Neuronal stem cell (in vitro differentiated cells): ENCODE measurements around the gene CNTN2.

Source experiments
- DNase-seq: peaks from one replicate; pipeline ENCODE4 v3.0.0-alpha.2; 2013; ENCODE audit warnings: low spot score
- H2AFZ ChIP-seq: one replicate; pipeline ENCODE4 v1.6.1; 2013; ENCODE audit warnings: mild to moderate bottlenecking, low read length, inconsistent platforms
- H2AK5ac ChIP-seq: 2 replicates; pipeline ENCODE4 v1.6.1; 2013; ENCODE audit warnings: low read depth, mild to moderate bottlenecking, inconsistent platforms, low read length, moderate library complexity, mixed read lengths
- H2BK120ac ChIP-seq: 2 replicates; pipeline ENCODE4 v1.6.1; 2013; ENCODE audit warnings: low read depth, mild to moderate bottlenecking, inconsistent platforms, low read length, moderate library complexity, mixed read lengths
- H2BK12ac ChIP-seq: one replicate; pipeline ENCODE4 v1.6.1; 2013; ENCODE audit warnings: low read length, inconsistent platforms
- H2BK15ac ChIP-seq: 2 replicates; pipeline ENCODE4 v1.6.1; 2013; ENCODE audit warnings: mild to moderate bottlenecking, low read length, inconsistent platforms, mixed read lengths
- H2BK5ac ChIP-seq: one replicate; pipeline ENCODE4 v1.6.1; 2013; ENCODE audit warnings: inconsistent platforms, mild to moderate bottlenecking, low read length, moderate library complexity
- H3K14ac ChIP-seq: one replicate; pipeline ENCODE4 v1.6.1; 2013; ENCODE audit warnings: low read length, inconsistent platforms
- H3K18ac ChIP-seq: 2 replicates; pipeline ENCODE4 v1.6.1; 2013; ENCODE audit warnings: low read length, inconsistent platforms
- H3K23ac ChIP-seq: 2 replicates; pipeline ENCODE4 v1.6.1; 2013; ENCODE audit warnings: low read depth, mild to moderate bottlenecking, mixed read lengths, low read length, inconsistent platforms; ENCODE audit not compliant: poor library complexity
- H3K27ac ChIP-seq: replicated peaks from 3 replicates; pipeline ENCODE4 v1.5.1; 2013; ENCODE audit warnings: low read length, inconsistent platforms
- H3K27me3 ChIP-seq, 3 experiments: 2 replicates each; pipeline ENCODE4 v1.6.1; 2013; ENCODE audit warnings: low read length in 3 of 3, mild to moderate bottlenecking in 2 of 3, inconsistent platforms in 1 of 3, low read depth in 1 of 3, mixed read lengths in 1 of 3, moderate library complexity in 1 of 3; ENCODE audit not compliant: control insufficient read depth in 3 of 3, insufficient read depth in 3 of 3
- H3K36me3 ChIP-seq, 2 donors: replicated peaks in 1 of 2; 2 replicates each; pipeline ENCODE4 v1.6.1; 2013; ENCODE audit warnings: low read length in 2 of 2; ENCODE audit not compliant: control insufficient read depth in 2 of 2, insufficient read depth in 2 of 2
- H3K4ac ChIP-seq: 2 replicates; pipeline ENCODE4 v1.6.1; 2013; ENCODE audit warnings: inconsistent platforms, mild to moderate bottlenecking, low read length, moderate library complexity
- H3K4me1 ChIP-seq, 2 donors: 1 replicate in 1 of 2; 2 replicates in 1 of 2; pipeline ENCODE4 v1.6.1; 2013; ENCODE audit warnings: low read length in 2 of 2, low read depth in 1 of 2; ENCODE audit not compliant: control insufficient read depth in 2 of 2, insufficient read depth in 1 of 2
- H3K4me2 ChIP-seq: one replicate; pipeline ENCODE4 v1.6.1; 2013; ENCODE audit warnings: mild to moderate bottlenecking, low read length, inconsistent platforms; ENCODE audit not compliant: insufficient read depth, poor library complexity, severe bottlenecking
- H3K4me3 ChIP-seq, 2 donors: 2 replicates each; pipeline ENCODE4 v1.5.1; 2013; ENCODE audit warnings: low read length in 2 of 2, mild to moderate bottlenecking in 2 of 2, inconsistent platforms in 1 of 2, moderate library complexity in 1 of 2
- H3K79me1 ChIP-seq: one replicate; pipeline ENCODE4 v1.6.1; 2013; ENCODE audit warnings: low read depth, mild to moderate bottlenecking, inconsistent platforms, low read length, moderate library complexity
- H3K9ac ChIP-seq: one replicate; pipeline ENCODE4 v1.6.1; 2013; ENCODE audit warnings: mild to moderate bottlenecking, low read depth, low read length, inconsistent platforms; ENCODE audit not compliant: poor library complexity
- H3K9me3 ChIP-seq, 2 donors: replicated peaks in 1 of 2; 2 replicates each; pipeline versions ENCODE3 to v1.6.1; 2013; ENCODE audit warnings: low read length in 2 of 2, mild to moderate bottlenecking in 2 of 2, inconsistent platforms in 1 of 2, low read depth in 1 of 2, mixed read lengths in 1 of 2, moderate library complexity in 1 of 2; ENCODE audit not compliant: control insufficient read depth in 2 of 2, insufficient read depth in 1 of 2
- H4K8ac ChIP-seq: one replicate; pipeline ENCODE4 v1.6.1; 2013; ENCODE audit warnings: low read depth, mild to moderate bottlenecking, inconsistent platforms, low read length, moderate library complexity
- H4K91ac ChIP-seq: one replicate; pipeline ENCODE4 v1.6.1; 2013; ENCODE audit warnings: low read length, low read depth, mild to moderate bottlenecking, inconsistent platforms; ENCODE audit not compliant: poor library complexity
- WGBS, 2 donors: extraction: QIAGEN DNeasy Blood & Tissue Kit; methylation state at CpG; one replicate each; pipeline ENCODE4 v1.1.7; 2013; ENCODE audit warnings: missing lambda C conversion rate in 2 of 2, mixed read lengths in 1 of 2; ENCODE audit not compliant: insufficient read length in 2 of 2, insufficient replicate concordance in 1 of 2; ENCODE audit errors: extremely low coverage in 2 of 2; 5-methylcytosine and 5-hydroxymethylcytosine counted together

The CNTN2 gene

DNA sequence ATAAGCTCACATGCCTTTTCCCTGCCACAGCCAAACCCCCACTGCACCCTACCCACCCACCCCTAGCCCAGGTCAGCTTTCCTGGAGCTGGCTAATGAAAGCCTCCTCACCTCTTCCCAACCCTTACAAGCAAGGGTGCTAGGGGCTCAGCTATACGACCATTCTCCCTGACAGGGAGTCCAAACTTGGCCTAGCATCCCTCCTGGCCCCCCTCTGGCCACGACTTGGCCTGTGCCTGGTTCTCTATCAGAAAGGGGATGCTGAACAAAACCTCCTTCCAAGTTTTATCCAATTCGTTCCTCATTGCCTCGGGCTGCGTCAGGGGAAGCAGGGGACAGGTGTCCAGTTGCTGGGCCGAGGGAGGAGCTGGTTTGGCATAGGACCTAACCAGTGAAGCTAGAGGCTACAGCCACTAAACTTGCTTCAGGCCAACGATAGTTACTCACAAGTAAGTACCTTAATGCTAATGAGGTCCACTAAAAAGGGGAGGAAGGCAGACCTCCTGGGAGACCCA, 32.7 kb downstream of the CNTN2 start:
- H4K8ac ChIP-seq, result no peak overlapping the region
- H3K14ac ChIP-seq, result no peak overlapping the region
- no peak overlapping the region for H4K91ac ChIP-seq
- no peak overlapping the region for H2AK5ac ChIP-seq
- H3K18ac ChIP-seq, result no peak overlapping the region
- peaks cover 0 to 8% (median 0%) of the 10 kb centered on the region in 3 experiments for H3K27me3 ChIP-seq
- H2BK120ac ChIP-seq, result no peak overlapping the region
- WGBS, 2 donors, result no CpG with 5 or more reads among the region's 7 CpGs
- H3K36me3 ChIP-seq, result no peaks in the 10 kb centered on the region
- no peak overlapping the region for H2BK15ac ChIP-seq
- H3K4ac ChIP-seq, result no peak overlapping the region
- H2AFZ ChIP-seq, result no peak overlapping the region
- H3K4me3 ChIP-seq, result no peak overlapping the region
- peaks cover 0 to 3% of the 10 kb centered on the region in 2 donors for H3K4me1 ChIP-seq
- H3K9me3 ChIP-seq, result no peaks in the 10 kb centered on the region
- no peak overlapping the region for H3K9ac ChIP-seq
- H2BK12ac ChIP-seq, result no peak overlapping the region
- no peaks in the 10 kb centered on the region for H3K79me1 ChIP-seq
- no peak overlapping the region for H3K23ac ChIP-seq
- DNase-seq, result no peak
- H3K27ac ChIP-seq, result no peak overlapping the region
- no peak overlapping the region for H2BK5ac ChIP-seq
- no peak overlapping the region for H3K4me2 ChIP-seq

DNA sequence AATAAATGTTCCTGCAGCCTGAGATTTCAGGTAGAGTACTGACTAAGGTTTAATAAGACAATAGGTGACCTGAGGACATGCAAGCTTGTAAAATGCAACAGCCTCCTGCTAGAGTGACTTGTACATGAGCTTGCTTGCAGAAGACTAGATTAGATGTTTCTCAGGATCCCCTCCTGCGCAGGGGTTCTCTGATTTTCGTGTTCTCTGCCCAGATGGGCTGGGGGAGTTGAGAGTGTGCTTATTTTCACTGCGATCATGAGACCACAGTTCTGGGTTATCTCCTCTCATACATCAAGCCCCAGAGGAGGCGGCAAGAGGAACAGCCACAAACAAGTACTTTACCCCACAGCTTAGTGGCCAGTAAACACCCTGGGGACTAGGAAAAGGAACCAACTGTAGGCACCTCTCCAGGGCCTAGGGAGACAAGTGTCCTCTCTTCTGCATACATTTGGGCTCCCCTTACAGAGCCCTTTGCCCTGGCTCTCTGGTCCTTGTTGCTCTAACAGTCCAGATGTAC, 33.3 kb downstream of the CNTN2 start:
- WGBS, 2 donors, result no CpG with 5 or more reads among the region's 4 CpGs
- no peaks in the 10 kb centered on the region for H3K9me3 ChIP-seq
- H2BK5ac ChIP-seq, result no peak overlapping the region
- no peak overlapping the region for H3K14ac ChIP-seq
- H2AFZ ChIP-seq, result no peak overlapping the region
- H2BK120ac ChIP-seq, result no peak overlapping the region
- H3K4me3 ChIP-seq, result no peak overlapping the region
- no peak overlapping the region for H4K8ac ChIP-seq
- H3K27me3 ChIP-seq, result peaks cover 0 to 8% (median 0%) of the 10 kb centered on the region in 3 experiments
- H3K27ac ChIP-seq, result no peak overlapping the region
- H3K79me1 ChIP-seq, result no peaks in the 10 kb centered on the region
- no peak overlapping the region for H3K4ac ChIP-seq
- H4K91ac ChIP-seq, result no peak overlapping the region
- H3K4me2 ChIP-seq, result no peak overlapping the region
- no peaks in the 10 kb centered on the region for H3K36me3 ChIP-seq
- no peak overlapping the region for H3K23ac ChIP-seq
- H2BK12ac ChIP-seq, result no peak overlapping the region
- no peak overlapping the region for H2AK5ac ChIP-seq
- peaks cover 0 to under 1% of the 10 kb centered on the region in 2 donors for H3K4me1 ChIP-seq
- DNase-seq, result no peak
- H3K18ac ChIP-seq, result no peak overlapping the region
- H2BK15ac ChIP-seq, result no peak overlapping the region
- H3K9ac ChIP-seq, result no peak overlapping the region

DNA sequence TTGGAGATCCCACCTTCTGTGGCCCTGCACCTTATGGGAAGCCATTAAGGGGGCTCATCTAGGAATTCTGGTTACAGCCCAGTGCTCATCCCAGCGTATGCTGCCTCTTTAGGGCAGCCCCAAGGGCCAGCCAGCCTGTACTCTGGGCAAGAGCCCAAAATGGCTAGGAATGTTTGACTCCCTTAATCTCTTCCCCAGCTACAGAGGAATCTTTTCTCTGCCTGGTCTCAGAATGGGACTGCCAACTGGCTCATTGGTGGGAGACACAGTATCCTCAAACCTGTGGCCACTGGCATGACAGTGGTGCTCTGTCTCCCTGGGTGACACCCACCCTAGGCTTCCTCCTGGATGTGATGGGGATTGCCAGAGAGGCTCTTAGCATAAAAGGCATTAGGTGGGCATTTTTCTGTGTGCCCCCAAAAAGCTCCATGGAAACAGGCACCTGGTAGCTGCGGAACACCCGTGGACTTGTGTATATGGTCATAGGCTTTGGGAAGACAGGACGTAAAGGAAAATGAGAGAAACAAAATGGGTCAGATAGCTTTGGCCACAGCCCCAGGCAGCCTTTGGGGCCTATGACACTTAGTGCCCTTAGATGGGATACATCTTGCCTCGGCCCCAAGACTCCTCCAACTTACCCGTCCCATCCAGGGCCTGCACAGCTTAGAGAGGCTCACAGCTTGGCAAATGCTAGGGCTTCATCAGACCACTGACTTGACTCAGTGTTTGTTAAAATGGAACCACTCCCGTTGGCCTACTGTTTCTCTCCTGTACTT, 34.3 kb downstream of the CNTN2 start:
- H2AFZ ChIP-seq, result no peak overlapping the region
- H3K23ac ChIP-seq, result no peak overlapping the region
- DNase-seq, result no peak
- no peak overlapping the region for H2BK12ac ChIP-seq
- H3K18ac ChIP-seq, result no peak overlapping the region
- H3K4me2 ChIP-seq, result no peak overlapping the region
- no peak overlapping the region for H2AK5ac ChIP-seq
- H3K4me3 ChIP-seq, result no peak overlapping the region
- no peak overlapping the region for H3K4ac ChIP-seq
- H3K4me1 ChIP-seq, result no peaks in the 10 kb centered on the region
- H3K9ac ChIP-seq, result no peak overlapping the region
- no peak overlapping the region for H3K14ac ChIP-seq
- no peak overlapping the region for H2BK15ac ChIP-seq
- H4K91ac ChIP-seq, result no peak overlapping the region
- no peaks in the 10 kb centered on the region for H3K9me3 ChIP-seq
- no CpG with 5 or more reads among the region's 7 CpGs for WGBS, 2 donors
- no peaks in the 10 kb centered on the region for H3K79me1 ChIP-seq
- H3K27ac ChIP-seq, result no peak overlapping the region
- peaks cover 0 to under 1% of the 10 kb centered on the region in 2 donors for H3K36me3 ChIP-seq
- H3K27me3 ChIP-seq, result peaks cover 0 to 8% (median 0%) of the 10 kb centered on the region in 3 experiments
- no peak overlapping the region for H2BK5ac ChIP-seq
- H2BK120ac ChIP-seq, result no peak overlapping the region
- no peak overlapping the region for H4K8ac ChIP-seq

DNA sequence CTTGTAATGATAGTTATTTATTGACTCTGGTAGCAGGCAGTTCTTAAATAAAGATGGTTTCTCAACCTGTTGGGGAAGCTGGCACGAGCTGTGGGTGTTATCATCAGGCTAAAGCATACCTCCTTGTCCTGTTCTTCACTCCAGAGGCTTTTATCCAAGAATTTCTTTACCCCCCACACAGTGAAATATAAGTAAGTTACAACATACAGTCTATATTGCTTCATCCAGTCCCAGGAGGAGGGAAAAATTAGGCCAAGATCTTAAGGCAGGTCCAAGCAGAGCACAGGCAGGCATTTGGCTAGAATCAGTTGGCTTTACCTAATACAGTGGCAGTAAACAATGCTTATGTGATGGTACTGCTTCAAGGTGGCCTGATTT, 34.9 kb downstream of the CNTN2 start:
- no peak overlapping the region for H2AK5ac ChIP-seq
- no peaks in the 10 kb centered on the region for H3K79me1 ChIP-seq
- no peak overlapping the region for H2BK5ac ChIP-seq
- peaks cover 0 to 3% (median 0%) of the 10 kb centered on the region in 3 experiments for H3K27me3 ChIP-seq
- no peak overlapping the region for H3K9ac ChIP-seq
- H3K4me2 ChIP-seq, result no peak overlapping the region
- H3K36me3 ChIP-seq, result peaks cover 0 to 7% of the 10 kb centered on the region in 2 donors
- WGBS, 2 donors, result no CpG with 5 or more reads among the region's 1 CpG
- no peak overlapping the region for H2BK120ac ChIP-seq
- H4K8ac ChIP-seq, result no peak overlapping the region
- no peak overlapping the region for H3K4me3 ChIP-seq
- no peaks in the 10 kb centered on the region for H3K4me1 ChIP-seq
- no peak for DNase-seq
- no peak overlapping the region for H2BK15ac ChIP-seq
- H2BK12ac ChIP-seq, result no peak overlapping the region
- H3K4ac ChIP-seq, result no peak overlapping the region
- H2AFZ ChIP-seq, result no peak overlapping the region
- H3K18ac ChIP-seq, result no peak overlapping the region
- no peak overlapping the region for H3K27ac ChIP-seq
- H4K91ac ChIP-seq, result no peak overlapping the region
- H3K14ac ChIP-seq, result no peak overlapping the region
- H3K9me3 ChIP-seq, result no peaks in the 10 kb centered on the region
- H3K23ac ChIP-seq, result no peak overlapping the region
